Forelimb muscle (tissue), 1 donor: Measurements from ENCODE around the gene IL1RAPL2. TPM values are rescaled to one million over a fixed set of nuclear protein-coding genes. Genes with fewer than 3 reads are reported as not detected.
"Not testable (repeated sequence)": the region's sequence is repeated elsewhere in the genome, so short reads cannot be mapped to it uniquely, and the experiment has no call there.

Experiments used
- DNase-seq: peaks from one replicate; pipeline ENCODE4 v3.0.0-alpha.2; 2013; ENCODE audit warnings: low read depth
- polyA plus RNA-seq: library from polyadenylated mRNA; unstranded; fragments of 120-200 nt; gene quantifications from one replicate; pipeline ENCODE4 v1.2.1, GENCODE V29; 2013; ENCODE audit not compliant: insufficient read length

The IL1RAPL2 gene
- polyA plus RNA-seq, 1 donor = 2.6 TPM

DNA sequence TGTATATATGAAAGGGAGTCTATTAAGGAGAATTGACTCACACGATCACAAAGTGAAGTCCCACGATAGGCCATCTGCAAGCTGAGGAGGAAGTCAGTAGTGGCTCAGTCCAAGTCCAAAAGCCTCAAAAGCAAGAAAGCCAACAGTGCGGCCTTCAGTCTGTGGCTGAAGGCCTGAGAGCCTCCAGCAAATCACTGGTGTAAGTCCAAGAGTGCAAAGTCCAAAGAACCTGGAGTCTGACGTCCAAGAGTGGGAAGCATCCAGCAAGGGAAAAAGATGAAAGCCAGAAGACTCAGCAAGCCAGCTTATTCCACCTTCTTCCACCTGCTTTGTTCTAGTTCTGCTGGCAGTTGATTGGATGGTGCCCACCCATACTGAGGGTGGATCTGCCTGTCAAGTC, 104.1 kb downstream of the IL1RAPL2 start:
- DNase-seq = no peak

DNA sequence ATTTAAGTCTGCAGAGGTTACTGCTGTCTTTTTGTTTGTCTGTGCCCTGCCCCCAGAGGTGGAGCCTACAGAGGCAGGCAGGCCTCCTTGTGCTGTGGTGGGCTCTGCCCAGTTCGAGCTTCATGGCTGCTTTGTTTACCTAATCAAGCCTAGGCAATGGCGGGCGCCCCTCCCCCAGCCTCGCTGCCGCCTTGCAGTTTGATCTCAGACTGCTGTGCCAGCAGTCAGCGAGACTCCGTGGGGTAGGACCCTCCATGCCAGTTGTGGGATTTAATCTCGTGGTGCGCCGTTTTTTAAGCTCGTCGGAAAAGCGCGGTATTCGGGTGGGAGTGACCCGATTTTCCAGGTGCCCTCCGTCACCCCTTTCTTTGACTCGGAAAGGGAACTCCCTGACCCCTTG, 111.5 kb downstream of the IL1RAPL2 start:
- not testable (repeated sequence) for DNase-seq

DNA sequence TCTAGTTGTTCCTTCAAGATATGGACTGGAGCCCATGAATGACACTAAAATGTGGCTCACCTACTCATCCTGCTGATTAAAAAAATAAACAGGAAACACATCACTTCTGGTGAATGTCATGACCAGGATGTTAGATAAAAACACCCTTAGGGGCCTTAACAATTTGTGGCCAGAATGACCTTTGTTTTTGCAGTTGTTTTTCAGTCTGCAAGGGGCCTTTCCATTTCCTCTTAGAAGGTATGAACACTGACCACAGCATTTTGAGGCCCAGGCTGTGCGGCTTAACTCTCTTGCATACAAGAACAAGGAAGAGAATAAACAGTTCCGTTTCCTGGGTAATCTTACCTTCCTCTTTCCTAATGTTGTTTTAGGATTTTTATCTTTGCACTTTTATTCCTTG, 113.2 kb downstream of the IL1RAPL2 start:
- no peak for DNase-seq

DNA sequence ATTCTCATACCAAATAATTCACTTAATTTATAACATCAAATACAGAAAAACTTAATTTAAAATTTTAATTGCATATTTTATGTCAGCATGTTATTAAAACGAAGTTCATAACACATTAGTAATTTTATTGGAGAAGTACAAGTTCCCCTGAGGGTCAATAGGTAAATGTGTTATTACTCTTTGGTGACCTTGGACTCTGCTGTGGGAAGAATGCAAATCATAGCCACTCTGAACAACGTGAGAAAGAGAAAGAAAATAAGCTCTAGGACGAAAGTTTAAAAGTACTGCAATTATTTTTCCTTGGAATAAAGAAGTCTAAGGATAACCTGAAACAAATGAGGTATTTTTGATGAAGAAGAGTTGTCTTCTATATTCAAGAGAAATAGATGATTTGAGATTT, 115.2 kb downstream of the IL1RAPL2 start:
- DNase-seq = no peak

DNA sequence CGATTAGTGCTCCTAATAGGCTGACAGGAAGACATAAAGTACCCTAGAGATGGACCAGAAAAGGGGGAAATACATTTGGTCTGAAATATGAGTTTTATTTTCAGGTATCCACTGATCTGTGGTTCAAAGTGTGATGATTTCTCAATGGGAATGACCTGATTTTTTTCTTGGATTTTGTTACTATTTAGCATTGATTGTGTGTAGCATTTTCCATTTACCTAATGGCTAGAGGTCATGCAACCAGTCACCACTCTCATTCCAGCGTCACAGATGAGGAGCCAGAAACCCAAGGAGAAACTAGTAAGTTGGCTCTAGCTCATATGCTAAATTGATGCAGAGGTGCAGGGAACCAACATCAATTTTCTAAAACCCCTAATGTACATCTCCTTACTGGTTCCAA, 118.1 kb downstream of the IL1RAPL2 start:
- DNase-seq = no peak

DNA sequence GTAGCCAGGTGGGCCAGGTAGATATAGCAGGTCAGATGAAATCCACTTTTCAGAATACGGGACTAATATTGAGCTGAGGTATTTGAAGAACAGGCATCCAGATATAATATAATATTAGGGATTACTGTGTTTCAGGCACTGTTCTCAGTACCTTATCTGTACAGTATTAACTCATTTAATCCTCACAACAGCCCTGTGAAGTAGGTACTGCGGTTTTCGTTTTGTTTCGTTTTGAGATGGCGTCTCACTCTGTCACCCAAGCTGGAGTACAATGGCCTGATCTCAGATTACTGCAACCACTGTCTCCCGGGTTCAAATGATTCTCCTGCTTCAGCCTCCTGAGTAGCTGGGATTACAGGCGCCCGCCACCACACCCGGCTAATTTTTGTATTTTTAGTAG, 129.6 kb downstream of the IL1RAPL2 start:
- no peak for DNase-seq

DNA sequence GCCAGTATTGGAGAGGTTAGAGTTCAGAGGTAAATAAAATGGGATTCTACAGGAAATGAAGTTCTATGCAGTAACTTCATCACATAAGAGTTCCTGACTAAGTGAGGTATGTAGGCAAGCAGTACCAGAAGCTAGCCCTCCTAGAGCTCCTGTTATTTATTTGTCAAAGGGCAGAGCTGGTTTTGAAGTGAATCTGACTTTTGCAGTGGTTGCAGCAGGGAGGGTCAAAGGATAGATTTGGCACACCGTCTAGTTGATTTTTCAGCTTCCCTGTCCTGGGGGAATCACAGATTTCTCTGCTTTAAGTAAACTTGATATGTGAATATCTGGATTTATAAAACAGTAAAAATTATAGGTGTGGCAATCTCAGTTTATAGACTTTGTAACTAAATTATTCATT, 130.7 kb downstream of the IL1RAPL2 start:
- DNase-seq = no peak

DNA sequence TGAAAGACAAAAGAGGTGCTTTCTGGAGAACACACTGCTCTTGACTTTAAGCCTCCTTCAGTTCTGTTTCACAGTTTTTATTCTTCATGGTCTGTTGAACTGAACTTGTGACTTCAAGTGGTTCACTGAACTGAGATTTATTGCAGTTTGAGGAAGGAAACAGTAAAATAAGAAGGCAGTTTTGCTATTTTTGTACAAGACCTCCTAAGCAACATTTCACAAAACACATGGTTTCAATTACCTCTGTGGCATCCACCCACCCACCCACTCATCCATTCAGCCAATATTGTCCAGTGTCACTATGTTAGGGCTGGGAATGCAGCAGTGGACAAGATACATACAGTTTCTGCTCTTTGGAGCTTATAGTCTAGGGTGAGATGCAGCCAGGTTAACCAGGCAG, 131.3 kb downstream of the IL1RAPL2 start:
- DNase-seq = no peak

DNA sequence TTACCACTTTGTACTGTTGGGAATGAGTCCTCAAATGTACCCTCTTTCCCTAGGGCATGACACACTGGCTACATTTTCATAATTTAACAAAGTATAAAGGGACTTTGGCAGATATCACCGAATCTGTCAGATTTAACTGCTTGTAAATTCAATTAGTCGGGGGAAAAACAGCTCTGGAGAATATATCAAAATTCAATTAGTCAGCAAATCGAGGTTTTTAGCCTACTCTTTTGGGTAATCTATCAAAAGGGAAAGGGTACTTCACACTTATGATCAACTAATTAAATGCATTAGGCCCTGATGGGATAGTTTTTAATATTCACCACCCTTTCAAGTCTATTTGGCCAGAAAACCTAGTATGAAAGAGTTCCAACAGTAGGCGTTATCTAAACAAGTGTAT, 141.0 kb downstream of the IL1RAPL2 start:
- DNase-seq = no peak

DNA sequence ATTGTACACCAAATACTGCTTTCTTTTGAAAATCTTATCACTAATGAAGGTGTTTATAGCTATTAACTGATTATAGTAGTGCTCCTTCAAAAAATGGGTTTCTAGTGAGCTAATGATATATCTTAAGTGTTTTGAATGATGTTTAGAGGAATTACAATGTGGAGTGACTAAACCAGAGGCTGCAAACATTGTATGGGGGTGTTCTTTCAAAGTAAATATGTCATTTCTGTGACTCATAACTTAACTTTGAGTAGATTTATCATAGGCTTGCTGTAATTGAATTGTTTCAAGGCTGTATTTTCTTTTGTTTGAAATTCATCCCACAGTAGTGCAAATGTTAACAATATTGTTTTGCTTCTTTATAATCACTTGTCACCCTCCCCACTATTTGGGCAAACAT, 141.6 kb downstream of the IL1RAPL2 start:
- DNase-seq = no peak

DNA sequence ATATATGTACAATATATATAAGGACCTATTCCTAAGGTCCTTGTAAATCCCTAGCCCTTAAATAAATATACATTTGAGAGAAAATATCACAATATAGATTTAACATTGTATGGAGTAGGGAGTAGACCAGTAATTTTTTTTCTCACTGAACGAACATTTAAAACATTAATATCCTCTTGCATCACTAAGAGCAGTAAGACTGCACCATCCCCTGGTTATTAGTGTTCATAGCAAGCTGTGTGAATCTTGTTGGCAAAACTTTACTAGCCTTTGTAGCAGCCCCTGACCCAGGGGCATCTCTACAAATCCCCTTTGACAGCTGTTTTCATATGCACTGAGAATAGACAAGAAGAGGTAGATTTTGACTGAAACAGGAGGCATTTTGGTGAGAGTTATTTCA, 146.5 kb downstream of the IL1RAPL2 start:
- no peak for DNase-seq

DNA sequence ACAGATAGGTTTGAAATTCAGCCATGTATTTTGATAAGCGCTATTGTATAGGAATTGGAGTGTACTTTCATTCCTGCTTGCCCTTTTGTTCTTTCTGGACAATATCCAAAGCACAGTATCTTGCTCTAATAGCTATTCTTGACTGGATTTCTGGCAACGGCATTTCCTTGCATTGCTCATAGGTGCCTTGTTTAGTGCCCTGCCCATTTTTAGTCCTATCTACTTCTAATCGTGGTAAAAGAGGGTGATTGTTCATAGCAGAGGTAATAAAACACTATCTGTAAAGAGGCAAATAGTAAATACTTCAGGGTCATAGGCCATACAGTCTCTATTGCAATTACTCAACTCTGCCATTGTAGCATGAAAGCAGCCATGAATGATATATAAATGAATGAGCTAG, 155.9 kb downstream of the IL1RAPL2 start:
- DNase-seq = no peak

DNA sequence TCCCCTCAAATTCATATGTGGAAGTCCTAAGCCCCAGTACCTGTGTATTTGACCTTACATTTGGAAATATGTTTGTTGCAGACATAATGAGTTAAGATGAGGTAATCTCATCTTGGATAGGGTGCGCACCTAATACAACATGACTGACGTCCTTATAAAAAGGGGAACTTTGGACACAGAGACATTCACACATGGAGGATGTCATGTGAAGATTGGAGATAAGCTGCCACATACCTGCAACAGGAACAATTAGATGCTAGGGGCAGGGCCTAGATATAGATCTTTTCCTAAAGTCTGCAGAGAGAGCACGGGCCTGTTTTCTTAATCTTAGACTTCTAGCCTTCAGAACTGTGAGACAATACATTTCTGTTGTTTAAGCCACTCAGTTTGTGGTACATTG, 162.5 kb downstream of the IL1RAPL2 start:
- no peak for DNase-seq

DNA sequence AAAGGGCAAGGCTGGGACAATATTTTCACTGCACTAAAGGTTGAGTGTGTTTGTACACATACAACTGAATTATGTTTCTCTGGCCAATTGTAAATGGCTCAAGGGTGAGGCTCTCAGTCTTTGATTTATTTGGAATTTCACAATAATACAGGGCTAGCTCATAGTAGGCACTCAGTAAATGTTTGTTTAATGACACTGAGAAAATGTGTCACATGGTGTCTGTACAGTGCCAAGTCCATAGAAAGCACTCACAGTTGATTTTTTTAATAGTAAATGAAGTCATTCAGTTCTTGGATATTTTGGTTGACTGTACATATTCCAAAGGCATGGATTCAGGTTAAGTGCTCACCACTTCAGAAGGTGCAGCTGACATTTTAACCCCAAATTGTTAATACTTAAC, 176.4 kb downstream of the IL1RAPL2 start:
- no peak for DNase-seq

DNA sequence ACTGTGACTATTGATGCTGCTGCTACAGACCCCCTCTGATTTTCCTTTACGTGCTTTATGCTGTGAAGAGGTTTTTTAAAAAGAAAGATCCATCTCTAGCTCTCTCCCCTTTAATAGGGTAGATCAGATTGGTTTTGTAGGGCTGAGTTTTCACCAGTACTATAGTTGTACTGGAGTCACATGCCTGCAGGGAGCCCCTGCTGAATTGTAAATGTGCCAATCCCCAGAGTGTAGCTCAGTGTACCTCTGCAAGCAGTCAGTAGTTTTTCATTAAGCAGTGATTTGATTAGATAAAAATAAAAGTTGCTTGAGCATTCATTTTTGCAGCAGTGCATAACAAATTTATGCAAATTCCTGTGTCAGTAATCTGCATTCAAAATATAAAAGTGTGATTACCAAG, 179.2 kb downstream of the IL1RAPL2 start:
- DNase-seq = no peak

DNA sequence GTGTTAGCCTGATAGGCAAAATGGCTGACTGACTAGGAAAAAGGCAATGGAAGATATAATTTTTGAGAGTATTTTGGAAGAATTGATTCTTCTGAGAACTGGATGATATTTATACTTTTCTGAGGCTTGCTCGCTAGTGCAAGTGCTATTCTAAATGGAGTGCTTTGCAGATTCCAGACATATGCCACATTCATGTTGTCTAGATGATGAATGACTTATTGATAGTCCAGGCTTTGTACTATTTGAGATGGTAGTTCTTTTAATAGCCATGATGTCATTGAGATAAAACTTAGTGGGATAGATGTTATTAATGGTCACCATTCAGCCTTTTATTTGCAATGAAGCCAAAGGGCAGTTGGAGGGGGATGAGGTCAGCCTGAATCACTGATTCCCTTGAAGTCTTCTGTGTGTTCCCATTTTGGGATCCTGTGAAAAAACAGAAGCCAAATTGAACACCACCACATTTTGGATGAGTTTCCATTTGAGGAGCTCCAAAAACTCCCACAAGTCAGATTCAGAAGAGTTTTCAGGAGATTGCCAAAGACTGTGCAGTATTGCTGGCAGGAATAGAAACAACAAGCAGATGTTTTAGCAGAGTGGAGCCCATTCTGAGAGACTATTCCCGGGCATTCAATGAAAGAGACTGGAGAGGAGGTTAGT, 184.1 kb downstream of the IL1RAPL2 start:
- DNase-seq = peak; percentile 32

DNA sequence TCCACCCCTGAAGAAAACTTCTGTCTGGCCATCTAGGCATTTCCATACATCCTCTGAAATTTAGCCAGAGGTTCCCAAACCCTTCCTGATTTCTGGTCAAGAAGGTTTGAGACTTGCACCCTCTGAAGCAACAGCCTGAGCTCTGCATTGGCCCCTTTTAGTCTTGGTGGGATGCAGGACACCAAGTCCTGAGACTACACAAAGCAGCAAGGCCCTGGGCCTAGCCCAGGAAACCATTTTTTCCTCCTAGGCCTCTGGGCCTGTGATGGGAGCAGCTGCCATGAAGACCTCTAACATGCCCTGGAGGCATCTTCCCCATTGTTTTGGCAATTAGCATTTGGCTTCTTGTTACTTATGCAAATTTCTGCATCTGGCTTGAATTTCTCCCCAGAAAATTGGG, 196.6 kb downstream of the IL1RAPL2 start:
- DNase-seq = no peak

DNA sequence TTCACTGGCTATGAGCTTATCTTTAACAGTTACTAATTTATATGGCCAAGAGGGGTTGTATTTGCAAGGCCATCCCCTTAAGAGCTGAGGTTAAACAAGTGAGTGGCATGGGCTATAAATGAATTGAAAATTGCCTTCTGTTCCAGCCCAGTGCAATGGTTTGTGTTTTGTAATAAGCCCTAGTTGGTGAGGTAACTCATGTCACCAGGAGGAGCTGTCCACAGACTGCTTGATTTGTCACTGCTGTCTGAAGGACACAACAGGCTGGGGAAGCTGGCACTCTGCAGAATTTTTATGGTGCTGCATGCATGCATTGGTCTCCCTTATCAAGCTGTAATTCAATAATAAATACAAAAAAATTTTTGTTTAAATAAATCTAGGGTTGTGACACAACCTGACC, 223.8 kb downstream of the IL1RAPL2 start:
- no peak for DNase-seq

DNA sequence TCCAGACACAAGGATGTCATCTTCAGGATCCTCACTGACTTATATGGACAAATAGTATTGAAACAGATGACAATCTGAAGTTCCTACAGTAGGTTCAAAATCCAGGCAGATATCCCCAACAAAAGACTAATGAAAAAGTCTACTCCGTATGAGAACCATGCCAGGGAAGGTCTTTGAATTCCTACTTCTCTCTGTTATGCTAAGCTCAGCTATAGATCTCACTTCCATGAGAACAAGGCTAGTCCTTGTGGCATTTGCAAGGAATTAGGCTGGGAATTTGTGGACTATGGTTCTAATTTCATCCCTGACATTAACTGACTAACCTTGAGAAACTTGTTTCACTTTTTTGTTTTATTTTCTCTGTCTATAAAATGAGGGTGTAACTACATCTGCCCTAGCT, 229.8 kb downstream of the IL1RAPL2 start:
- DNase-seq = no peak

DNA sequence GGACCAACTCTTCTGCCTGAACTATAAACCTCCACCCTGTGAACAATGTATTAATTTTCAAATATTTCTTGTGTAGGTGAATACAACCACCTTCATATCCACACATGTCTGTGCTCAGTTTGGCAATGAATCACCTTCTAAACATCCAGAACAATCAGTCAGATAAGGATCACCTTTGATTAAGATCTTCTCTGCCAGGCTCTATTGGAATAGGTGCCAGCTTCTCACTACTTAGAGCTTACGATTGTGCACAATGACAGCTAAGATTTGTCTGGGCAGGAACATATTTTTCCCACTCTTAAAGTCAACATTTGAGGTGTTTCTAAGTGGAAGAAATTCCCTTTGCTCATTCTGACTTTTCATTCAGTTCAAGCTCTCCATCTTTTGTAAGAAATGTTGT, 237.2 kb downstream of the IL1RAPL2 start:
- DNase-seq = no peak

DNA sequence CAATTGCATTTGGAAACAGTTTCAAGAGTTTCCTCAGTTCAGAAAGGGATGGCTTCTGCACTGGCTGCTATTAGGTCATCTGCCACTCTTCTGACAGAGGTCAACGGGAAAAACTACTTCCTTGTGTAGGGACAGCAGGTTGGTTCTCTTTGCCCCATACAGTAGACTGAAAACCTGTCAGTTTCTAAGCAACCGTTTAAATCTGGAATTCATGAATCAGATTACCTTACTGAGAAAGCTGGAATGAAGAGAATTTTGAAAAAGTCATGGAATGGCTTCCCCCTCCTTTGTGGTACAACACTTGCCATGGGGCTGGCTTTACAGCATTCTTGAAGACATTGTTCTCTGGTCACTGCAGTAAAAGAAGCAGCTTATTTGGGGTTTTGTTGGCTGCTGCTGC, 240.3 kb downstream of the IL1RAPL2 start:
- no peak for DNase-seq

DNA sequence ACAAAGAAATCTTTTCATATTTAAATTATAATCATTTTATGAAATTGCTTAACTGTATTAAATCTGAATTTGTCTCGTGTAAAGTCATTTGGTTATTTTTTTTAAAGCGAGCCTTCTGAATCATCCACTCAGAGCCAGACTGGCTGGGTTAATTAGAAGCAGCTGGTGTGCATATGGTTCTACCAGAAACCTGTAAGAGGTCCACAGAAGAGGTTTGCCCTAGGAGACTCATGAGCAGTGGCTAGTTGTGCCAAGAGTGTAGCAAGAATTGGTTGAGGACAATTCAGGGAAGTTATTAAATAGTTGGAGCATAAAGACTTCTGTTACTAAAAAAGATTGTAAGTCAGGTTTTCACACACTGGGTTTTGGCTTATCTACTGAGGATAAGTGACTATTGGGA, 267.4 kb downstream of the IL1RAPL2 start:
- DNase-seq = no peak

DNA sequence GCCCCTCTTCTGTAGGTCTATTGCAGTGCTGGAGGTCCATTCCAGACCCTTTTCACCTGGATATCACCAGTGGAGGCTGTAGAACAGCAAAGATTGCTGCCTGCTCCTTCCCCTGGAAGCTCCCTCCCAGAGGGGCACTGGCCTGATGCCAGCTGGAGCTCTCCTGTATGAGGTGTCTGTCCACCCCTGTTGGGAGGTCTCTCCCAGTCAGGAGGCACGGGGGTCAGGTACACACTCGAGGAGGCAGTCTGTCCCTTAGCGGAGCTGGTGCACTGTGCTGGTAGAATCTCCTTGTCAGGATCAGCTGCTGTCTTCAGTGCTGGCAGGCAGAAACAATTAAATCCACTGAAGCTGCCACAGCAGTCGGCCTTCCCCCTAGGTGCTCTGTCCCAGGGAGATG, 276.6 kb downstream of the IL1RAPL2 start:
- DNase-seq = no peak

DNA sequence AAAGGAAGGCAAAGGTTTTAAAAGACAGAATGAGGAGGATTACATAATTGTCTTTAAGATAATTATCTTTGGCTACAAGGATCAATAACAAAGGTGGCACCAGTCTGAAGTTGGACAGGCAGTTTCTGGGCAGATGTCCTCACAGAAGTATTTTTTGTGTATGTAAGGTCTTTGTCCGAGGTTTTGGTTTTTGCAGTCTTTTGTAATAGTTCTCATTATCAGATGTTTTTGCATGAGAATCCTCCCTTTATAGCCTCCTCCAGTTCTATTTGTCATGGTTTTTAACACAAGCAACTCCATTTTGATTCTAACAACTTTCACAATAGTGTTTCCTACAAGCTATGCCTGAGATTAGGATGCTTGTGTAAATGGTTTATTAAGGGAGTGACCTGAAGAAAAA, 286.2 kb downstream of the IL1RAPL2 start:
- DNase-seq = no peak

DNA sequence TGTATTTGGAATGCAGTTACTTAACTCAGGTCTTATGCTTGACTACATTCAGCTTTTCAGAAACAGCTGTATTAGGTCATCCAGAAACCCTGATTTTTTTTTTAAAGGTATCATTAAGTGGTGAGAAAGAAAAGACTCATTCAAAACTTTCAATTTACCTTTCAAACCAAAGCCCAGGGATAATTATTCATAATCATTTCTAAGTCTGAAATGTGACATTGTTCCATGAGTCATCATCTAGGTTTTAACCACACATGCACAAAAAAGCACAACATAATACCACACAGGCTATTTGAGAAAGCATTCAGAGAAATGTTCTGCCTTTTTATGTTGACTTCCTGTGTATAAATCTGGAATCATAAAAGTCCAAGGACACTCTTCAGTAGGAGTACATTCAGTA, 288.2 kb downstream of the IL1RAPL2 start:
- DNase-seq = no peak
